Smooth muscle cell (in vitro differentiated cells): ENCODE data around the gene AXIN1. TPM values are rescaled to one million over a fixed set of nuclear protein-coding genes. Genes with fewer than 3 reads are reported as not detected.

Source experiments
- DNase-seq: peaks from one replicate; lab custom pipeline; 2025; ENCODE audit not compliant: unreplicated experiment; lab: John Stamatoyannopoulos, UW
- H2AFZ ChIP-seq: fragments of 200-600 bp; sonication (generic); 2 replicates; pipeline ENCODE4 v1.6.0; 2016; ENCODE audit warnings: antibody characterized with exemption, low read depth, mild to moderate bottlenecking
- H3F3A ChIP-seq: fragments of 200-600 bp; sonication (generic); 2 replicates; pipeline ENCODE4 v1.6.0; 2017; ENCODE audit warnings: antibody characterized with exemption, low read depth
- H3K27ac ChIP-seq: fragments of 200-600 bp; sonication (generic); 2 replicates; pipeline ENCODE4 v1.5.1; 2016; ENCODE audit warnings: low read depth, mild to moderate bottlenecking
- H3K27me3 ChIP-seq: fragments of 200-600 bp; sonication (generic); 2 replicates; pipeline ENCODE4 v1.6.1; 2016; ENCODE audit warnings: low read depth, mild to moderate bottlenecking
- H3K36me3 ChIP-seq: fragments of 200-600 bp; sonication (generic); 2 replicates; pipeline ENCODE4 v1.5.1; 2016; ENCODE audit warnings: low read depth
- H3K4me1 ChIP-seq: fragments of 200-600 bp; sonication (generic); 2 replicates; pipeline ENCODE4 v1.5.1; 2016; ENCODE audit warnings: low read depth
- H3K4me2 ChIP-seq: fragments of 200-600 bp; sonication (generic); 2 replicates; pipeline ENCODE4 v1.6.0; 2016; ENCODE audit warnings: mild to moderate bottlenecking
- H3K4me3 ChIP-seq: fragments of 200-600 bp; sonication (generic); 2 replicates; pipeline ENCODE4 v1.5.1; 2016; ENCODE audit warnings: mild to moderate bottlenecking
- H3K79me2 ChIP-seq: fragments of 200-600 bp; sonication (generic); 2 replicates; pipeline ENCODE4 v1.6.0; 2016; ENCODE audit warnings: low read depth, mild to moderate bottlenecking
- H3K9ac ChIP-seq: fragments of 200-600 bp; sonication (generic); 2 replicates; pipeline ENCODE4 v1.6.0; 2016; ENCODE audit warnings: low read depth
- H3K9me3 ChIP-seq: fragments of 200-600 bp; sonication (generic); replicated peaks from 2 replicates; pipeline ENCODE4 v1.5.1; 2016; ENCODE audit warnings: low read depth
- H4K20me1 ChIP-seq: fragments of 200-600 bp; sonication (generic); 2 replicates; pipeline ENCODE4 v1.6.0; 2016; ENCODE audit warnings: low read depth
- WGBS: methylation state at CpG from one replicate; pipeline ENCODE4 v1.1.7; 2016; ENCODE audit warnings: low lambda C conversion rate; 5-methylcytosine and 5-hydroxymethylcytosine counted together
- polyA plus RNA-seq: library from polyadenylated mRNA; unstranded; fragments of >200 nt; fragmentation: Nextera tagmentation; extraction: Ambion mirVana; gene quantifications from 2 replicates; pipeline ENCODE4 v1.2.1, GENCODE V29; 2016
- total RNA-seq: library from RNA; depleted of rRNA; stranded (reverse); fragments of >200 nt; gene quantifications from 2 replicates; pipeline ENCODE4 v1.2.3, GENCODE V29; 2014
- TF ChIP-seq, protein P1 (sequence below): fragments of 200-600 bp; sonication (generic); IDR thresholded peaks from 2 replicates; pipeline ENCODE4 v1.5.1; 2017; ENCODE audit warnings: borderline replicate concordance, mild to moderate bottlenecking, antibody characterized with exemption; ENCODE audit not compliant: insufficient read depth, poor library complexity, severe bottlenecking

AXIN1 gene
- total and polyA plus RNA-seq, 2 experiments from 2014 or later, result 13.0 to 15.0 TPM

DNA sequence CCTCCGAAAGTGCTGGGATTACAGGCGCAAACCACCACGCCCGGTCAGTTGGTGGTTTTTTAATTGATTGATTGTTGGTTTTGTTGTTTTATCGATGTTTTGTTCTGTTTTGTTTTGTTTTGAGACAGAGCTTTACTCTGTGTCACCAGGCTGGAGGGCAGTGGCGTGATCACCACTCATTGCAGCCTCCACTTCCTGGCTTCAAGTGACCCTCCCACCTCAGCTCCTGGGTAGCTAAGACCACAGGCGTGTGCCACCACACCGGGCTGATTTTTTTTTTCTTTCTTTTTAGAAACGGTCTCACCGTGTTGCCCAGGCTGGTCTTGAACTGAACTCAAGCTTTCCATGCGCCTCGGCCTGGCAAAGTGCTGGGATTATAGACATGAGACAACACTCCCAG is 105.5 kb downstream of the AXIN1 start:
- Histone ChIP-seq H3K27me3 (no peaks in the 10 kb centered on the region), H3K27ac (no peak overlapping the region), H3K36me3 (no peaks in the 10 kb centered on the region), H3K4me3 (no peak overlapping the region), H3K9me3 (no peaks in the 10 kb centered on the region), H3K4me1 (no peaks in the 10 kb centered on the region), H2AFZ (no peak overlapping the region), H3K9ac (no peak overlapping the region), H3F3A (no peaks in the 10 kb centered on the region), H3K4me2 (no peak overlapping the region), H3K79me2 (peaks cover 9% of the 10 kb centered on the region), H4K20me1 (peaks cover 38% of the 10 kb centered on the region)
- no peak for DNase-seq
- TF ChIP-seq, protein P1, sequence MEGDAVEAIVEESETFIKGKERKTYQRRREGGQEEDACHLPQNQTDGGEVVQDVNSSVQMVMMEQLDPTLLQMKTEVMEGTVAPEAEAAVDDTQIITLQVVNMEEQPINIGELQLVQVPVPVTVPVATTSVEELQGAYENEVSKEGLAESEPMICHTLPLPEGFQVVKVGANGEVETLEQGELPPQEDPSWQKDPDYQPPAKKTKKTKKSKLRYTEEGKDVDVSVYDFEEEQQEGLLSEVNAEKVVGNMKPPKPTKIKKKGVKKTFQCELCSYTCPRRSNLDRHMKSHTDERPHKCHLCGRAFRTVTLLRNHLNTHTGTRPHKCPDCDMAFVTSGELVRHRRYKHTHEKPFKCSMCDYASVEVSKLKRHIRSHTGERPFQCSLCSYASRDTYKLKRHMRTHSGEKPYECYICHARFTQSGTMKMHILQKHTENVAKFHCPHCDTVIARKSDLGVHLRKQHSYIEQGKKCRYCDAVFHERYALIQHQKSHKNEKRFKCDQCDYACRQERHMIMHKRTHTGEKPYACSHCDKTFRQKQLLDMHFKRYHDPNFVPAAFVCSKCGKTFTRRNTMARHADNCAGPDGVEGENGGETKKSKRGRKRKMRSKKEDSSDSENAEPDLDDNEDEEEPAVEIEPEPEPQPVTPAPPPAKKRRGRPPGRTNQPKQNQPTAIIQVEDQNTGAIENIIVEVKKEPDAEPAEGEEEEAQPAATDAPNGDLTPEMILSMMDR, result no peak
- 97% methylated on average over 12 of the region's 12 CpGs for WGBS

DNA sequence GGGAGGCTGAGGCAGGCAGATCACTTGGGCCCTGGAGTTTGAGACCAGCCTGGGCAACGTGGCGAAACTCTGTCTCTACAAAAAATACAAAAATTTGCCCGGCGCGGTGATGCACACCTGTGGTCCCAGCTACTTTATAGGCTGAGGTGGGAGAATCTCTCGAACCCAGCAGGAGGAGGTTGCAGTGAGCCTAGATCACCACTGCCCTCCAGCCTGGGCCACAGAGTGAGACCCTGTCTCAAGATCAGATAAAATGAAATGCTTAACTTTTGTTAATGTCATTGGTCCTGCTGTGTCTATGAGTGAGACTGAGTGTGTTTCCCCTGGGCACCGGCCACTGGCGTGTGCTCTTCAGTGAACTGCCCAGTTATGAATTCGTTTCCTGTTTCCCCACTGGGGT is 107.4 kb downstream of the AXIN1 start:
- Histone ChIP-seq H3K4me1 (no peaks in the 10 kb centered on the region), H3K27ac (no peak overlapping the region), H3F3A (no peaks in the 10 kb centered on the region), H3K4me2 (no peak overlapping the region), H3K4me3 (no peak overlapping the region), H2AFZ (no peak overlapping the region), H3K27me3 (no peaks in the 10 kb centered on the region), H3K79me2 (peaks cover 22% of the 10 kb centered on the region), H3K36me3 (no peaks in the 10 kb centered on the region), H3K9ac (no peak overlapping the region), H4K20me1 (peaks cover 42% of the 10 kb centered on the region), H3K9me3 (no peaks in the 10 kb centered on the region)
- WGBS, result 97% methylated on average over 9 of the region's 9 CpGs
- TF ChIP-seq, protein P1, result no peak
- DNase-seq, result no peak

DNA sequence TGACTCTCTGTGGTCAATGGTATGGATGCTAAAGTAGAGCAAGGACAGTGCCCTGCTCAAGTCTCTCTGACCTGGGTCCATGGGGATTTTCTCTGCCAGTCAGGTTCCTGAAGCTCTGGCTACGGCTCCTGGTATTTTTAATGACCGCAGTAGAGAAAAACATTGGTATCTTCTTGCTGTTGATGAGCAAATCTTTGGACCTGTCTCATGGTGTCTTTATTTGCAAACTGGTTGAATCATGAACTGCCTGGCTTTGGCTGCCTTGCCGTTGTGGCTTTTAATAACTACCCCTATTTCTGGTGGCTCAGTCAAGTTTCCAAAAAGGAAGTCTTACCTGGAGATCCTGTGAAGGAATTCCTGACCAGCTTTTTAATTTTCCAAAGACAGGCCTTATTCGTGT is 109.2 kb downstream of the AXIN1 start:
- no peak overlapping the region for H3K27ac ChIP-seq
- DNase-seq, result no peak
- no peak overlapping the region for H3K4me3 ChIP-seq
- WGBS, result 88% methylated on average over 4 of the region's 4 CpGs
- no peaks in the 10 kb centered on the region for H3K27me3 ChIP-seq
- no peaks in the 10 kb centered on the region for H3K4me1 ChIP-seq
- TF ChIP-seq, protein P1, result no peak
- no peak overlapping the region for H3K4me2 ChIP-seq
- no peaks in the 10 kb centered on the region for H3F3A ChIP-seq
- peaks cover 39% of the 10 kb centered on the region for H4K20me1 ChIP-seq
- peaks cover 23% of the 10 kb centered on the region for H3K79me2 ChIP-seq
- H3K36me3 ChIP-seq, result no peaks in the 10 kb centered on the region
- no peak overlapping the region for H2AFZ ChIP-seq
- no peaks in the 10 kb centered on the region for H3K9me3 ChIP-seq
- H3K9ac ChIP-seq, result no peak overlapping the region

DNA sequence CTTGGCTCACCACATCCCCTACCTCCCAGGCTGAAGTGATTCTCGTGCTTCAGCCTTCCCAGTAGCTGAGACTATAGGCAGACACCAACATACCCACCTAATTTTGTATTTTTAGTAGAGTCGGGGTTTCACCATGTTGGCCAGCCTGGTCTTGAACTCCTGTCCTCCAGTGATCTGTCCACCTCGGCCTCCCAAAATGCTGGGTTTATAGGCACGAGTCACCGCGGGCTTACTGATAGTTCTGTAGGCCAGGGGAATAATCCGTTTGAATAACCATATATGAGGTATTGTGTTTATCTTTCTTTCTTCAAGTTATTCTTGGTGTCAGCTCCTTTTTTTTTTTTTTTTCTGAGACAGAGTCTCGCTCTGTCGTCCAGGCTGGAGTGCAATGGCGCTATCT is 110.2 kb downstream of the AXIN1 start:
- Histone ChIP-seq H3K4me3 (no peak overlapping the region), H4K20me1 (peaks cover 39% of the 10 kb centered on the region), H3K9me3 (no peaks in the 10 kb centered on the region), H3K4me1 (no peaks in the 10 kb centered on the region), H3K9ac (no peak overlapping the region), H3K79me2 (peaks cover 34% of the 10 kb centered on the region), H2AFZ (no peak overlapping the region), H3F3A (no peaks in the 10 kb centered on the region), H3K4me2 (no peak overlapping the region), H3K27ac (no peak overlapping the region), H3K27me3 (no peaks in the 10 kb centered on the region), H3K36me3 (no peaks in the 10 kb centered on the region)
- no peak for DNase-seq
- 83% methylated on average over 10 of the region's 10 CpGs for WGBS
- TF ChIP-seq, protein P1, result no peak
